ENCODE results near the gene CREBBP.

Gene CREBBP

DNA sequence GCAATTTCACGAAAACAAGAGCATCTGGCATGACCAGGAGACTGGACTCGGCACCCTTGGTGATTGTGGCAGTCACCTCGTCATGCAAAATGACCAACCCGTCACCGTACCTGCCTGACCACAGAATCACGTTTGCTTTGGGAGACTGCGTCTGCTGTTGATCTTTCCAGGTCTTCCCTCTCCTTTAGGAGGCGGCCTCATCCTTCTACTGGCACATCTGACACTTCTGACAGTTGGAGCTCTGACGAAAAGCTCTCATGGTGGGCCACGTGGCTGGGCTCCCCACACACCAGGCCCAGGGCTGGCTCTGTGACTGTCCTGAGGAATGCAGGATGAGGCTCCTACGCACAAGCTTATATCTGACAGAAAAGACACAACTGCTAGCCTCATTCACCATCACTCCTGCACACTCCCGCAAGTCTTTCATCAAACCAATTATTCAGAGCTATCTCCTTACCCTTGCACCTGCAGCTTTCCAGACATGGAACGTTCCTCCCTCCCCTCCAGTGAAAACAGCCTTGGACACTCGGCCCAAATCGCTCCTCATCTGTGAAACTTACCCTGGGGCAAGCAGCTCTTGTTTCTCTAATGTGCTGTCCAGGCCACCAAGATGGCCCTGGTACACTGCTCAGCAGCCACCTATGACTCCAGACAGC is 166.8 kb downstream of the CREBBP start:
- DNase-seq (ENCODE audit: low read depth) = no peak

GRCh38 chr16:3712861-3713372 is 167.6 kb downstream of the CREBBP start:
- DNase-seq (ENCODE audit: low read depth) = no peak

GRCh38 chr16:3706253-3707012 is 174.1 kb downstream of the CREBBP start:
- DNase-seq (ENCODE audit: low read depth) = no peak

- no peak for DNase-seq (ENCODE audit: low read depth)
These were observed 178.4 kb downstream of the CREBBP start for GRCh38 chr16:3702082-3702481.

- no peak for DNase-seq (ENCODE audit: low read depth)
These were observed 179.0 kb downstream of the CREBBP start for GRCh38 chr16:3701531-3701930.

DNA sequence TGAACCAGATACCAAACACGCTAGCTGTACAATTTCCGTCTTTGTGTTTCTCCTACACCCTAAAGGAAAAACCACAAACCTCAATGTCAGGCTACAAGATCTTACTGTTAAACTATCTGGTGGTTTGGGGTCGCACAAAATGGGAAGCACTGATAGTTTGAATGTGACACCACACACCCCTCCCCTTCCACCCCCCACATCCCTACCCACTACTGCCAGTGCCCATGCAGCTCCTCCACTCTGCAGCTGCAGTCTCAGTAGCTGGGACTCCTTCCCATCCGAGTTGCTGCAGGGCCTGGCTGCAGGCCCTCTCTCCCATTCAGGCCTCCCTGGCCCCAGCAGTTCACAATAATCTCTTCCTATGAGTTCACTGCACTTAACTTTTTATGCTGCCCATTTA is 181.6 kb downstream of the CREBBP start:
- no peak for DNase-seq (ENCODE audit: low read depth)

GRCh38 chr16:3696425-3697218 is 183.9 kb downstream of the CREBBP start:
- DNase-seq (ENCODE audit: low read depth) = no peak

GRCh38 chr16:3695610-3696369 is 184.7 kb downstream of the CREBBP start:
- no peak for DNase-seq (ENCODE audit: low read depth)

- no peak for DNase-seq (ENCODE audit: low read depth)
These were observed 186.5 kb downstream of the CREBBP start for GRCh38 chr16:3694051-3694450.

DNA sequence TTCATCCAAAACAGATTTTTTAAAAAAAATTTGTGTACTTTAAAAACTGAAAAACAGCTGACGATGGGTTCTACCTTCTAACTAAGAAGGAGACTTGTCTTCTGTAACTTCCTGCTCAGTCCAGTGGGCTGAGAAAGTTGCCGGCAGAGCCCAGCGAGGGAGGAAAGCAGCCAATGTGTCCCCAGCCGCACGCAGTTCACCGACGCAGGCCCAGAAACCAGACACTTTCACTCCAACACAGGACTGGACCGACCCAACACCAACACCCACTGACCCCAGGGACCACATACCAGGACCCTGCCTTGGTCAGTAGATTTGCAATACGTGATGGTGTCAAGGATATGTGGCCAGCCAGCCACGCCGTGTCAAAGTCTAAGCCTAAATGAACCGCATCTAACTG is 188.8 kb downstream of the CREBBP start:
- no peak for DNase-seq (ENCODE audit: low read depth)

- no peak for DNase-seq (ENCODE audit: low read depth)
These were observed 189.4 kb downstream of the CREBBP start for GRCh38 chr16:3690980-3691720.

DNA sequence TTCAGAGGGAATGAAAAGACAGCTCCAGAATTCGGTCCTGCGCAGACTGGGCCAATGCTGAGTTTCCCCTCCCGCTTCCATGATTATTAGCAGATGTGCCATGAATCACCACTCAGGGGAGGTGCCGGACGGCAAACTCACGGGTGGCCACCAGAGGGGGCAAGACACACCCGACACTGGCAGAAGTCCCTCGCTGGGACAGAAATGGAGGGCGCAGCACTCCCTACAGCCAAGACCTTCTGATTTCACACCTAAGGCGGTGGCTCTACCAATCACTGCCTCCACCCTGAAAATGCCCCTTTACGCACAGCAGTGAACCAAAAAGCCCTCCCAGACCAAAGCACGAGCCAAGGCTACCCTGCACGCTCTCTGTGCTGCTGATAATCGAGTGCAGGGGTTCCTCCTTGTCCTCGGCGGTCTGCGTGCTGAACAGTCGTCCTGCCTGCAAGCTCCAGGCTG is 190.0 kb downstream of the CREBBP start:
- peak; percentile 59 for DNase-seq (ENCODE audit: low read depth)

DNA sequence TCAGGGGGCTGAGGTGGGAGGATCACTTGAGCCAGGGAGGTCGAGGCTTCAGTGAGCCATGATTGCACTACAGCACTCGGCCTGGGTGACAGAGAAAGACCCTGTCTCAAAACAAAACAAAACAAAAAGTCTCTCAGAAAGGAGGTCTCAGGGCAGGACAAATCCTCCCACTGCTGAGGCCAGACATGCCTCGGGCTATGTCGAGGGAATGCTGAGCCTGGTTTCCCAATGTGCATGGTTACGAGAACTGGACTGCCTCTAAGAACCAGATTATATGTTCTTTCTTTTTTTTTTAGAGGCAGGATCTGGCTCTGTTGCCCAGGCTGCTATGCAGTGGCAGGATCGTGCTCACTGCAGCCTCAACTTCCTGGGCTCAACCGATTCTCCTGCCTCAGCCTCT is 190.8 kb downstream of the CREBBP start:
- no peak for DNase-seq (ENCODE audit: low read depth)

DNA sequence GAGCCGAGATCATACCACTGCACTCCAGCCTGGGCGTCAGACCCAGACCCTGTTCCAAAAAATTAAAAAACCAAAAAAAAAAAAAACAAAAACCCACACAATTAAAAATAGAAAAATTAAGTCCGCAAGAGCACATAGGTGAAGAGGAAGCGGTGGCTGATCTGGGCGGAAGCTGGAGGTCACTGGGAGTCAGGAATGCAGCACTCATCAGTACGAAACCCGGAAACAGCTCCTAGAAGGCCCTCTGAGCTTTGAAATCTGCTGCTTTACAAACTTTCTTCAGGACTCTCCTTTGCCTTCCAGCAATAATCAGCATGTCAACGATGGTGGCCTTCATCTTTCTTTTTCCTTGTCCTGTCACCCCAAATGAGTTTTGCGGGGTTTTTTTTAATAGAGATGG is 192.7 kb downstream of the CREBBP start:
- DNase-seq (ENCODE audit: low read depth) = no peak

DNA sequence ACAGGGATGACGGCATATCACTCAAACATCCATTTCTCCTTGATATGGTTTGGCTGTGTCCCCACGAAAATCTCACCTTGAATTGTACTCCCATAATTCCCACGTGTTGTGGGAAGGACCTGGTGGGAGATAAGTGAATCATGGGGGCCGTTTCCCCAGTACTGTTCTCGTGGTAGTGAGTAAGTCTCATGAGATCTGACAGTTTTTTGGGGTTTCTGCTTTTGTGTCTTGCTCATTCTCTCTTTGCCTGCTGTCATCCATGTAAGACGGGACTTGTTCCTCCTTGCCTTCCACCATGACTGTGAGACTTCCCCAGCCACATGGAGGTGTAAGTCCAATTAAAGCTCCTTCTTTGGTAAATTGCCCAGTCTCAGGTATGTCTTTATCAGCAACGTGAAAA is 193.5 kb downstream of the CREBBP start:
- no peak for DNase-seq (ENCODE audit: low read depth)

GRCh38 chr16:3681206-3681605 is 199.3 kb downstream of the CREBBP start:
- DNase-seq (ENCODE audit: low read depth) = no peak

- DNase-seq (ENCODE audit: low read depth) = no peak
These were observed 202.5 kb downstream of the CREBBP start for GRCh38 chr16:3677994-3678393.

GRCh38 chr16:3675601-3676130 is 204.8 kb downstream of the CREBBP start:
- no peak for DNase-seq (ENCODE audit: low read depth)
